GM12864 (cell line): ENCODE measurements around the gene POLR1E.
"Not testable (repeated sequence)": the region's sequence is repeated elsewhere in the genome, so short reads cannot be mapped to it uniquely, and the experiment has no call there.

Source experiments
- DNase-seq: peaks from one replicate; pipeline ENCODE4 v3.0.0-alpha.2; 2011; ENCODE audit warnings: low read depth
- H3K4me3 ChIP-seq: 2 replicates; pipeline ENCODE4 v1.5.1; 2011; ENCODE audit warnings: mild to moderate bottlenecking, low read depth, low read length, control low read depth
- CTCF ChIP-seq: IDR thresholded peaks from 2 replicates; pipeline ENCODE4 v1.5.1; 2011; ENCODE audit warnings: low read depth, mild to moderate bottlenecking, moderate library complexity, low read length, control low read depth, inconsistent platforms; ENCODE audit errors: missing control alignments

POLR1E gene

DNA sequence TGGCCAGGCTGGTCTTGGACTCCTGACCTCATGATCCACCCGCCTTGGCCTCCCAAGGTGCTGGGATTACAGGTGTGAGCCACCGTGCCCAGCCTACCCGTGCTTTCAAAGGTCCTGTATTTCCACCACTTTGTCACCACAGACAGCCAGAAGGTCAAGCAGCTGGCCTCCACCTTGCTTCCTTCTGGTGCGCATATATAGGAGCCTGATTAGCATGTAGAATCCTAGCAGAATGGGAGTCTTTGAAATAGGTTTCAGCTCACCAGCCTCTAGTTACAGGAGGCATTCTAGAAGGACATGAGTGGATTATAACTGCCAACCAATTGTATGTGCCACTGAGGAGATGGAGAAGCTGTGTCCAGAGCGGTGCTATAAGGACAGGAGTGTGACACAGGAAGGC lies 18.9 kb downstream of the POLR1E start:
- no peak for DNase-seq
- TF ChIP-seq CTCF = no peak

DNA sequence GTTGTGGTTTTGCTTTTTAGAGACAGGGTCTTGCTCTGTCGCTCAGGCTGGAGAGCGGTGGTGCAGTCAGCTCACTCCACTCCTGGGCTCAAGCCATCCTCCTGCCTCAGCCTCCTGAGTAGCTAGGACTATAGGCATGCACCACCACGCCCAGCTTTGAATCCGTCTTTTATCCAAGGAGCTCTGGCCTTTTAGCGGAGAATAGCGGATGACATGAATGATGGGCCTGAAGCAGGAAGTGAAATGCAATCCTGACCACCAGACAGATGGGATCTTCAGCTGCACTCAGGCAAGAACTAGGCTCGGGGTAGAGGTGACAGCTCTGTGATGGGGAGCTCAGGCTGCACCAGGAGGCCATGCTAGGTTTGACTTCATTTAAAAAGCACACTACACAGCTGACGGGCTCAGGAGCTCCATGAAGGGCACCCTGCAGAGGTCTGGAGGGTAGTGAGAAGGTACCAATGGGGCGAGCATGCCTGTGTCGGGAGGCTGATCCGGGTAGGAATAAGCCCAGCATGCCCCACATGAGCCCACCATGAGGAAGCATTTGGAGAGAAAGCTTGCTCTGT lies 21.9 kb downstream of the POLR1E start:
- no peak for DNase-seq
- no peak for TF ChIP-seq CTCF
- H3K4me3 ChIP-seq = no peak overlapping the region

More for the DNA sequence above, 18.9 kb downstream of the POLR1E start:
- H3K4me3 ChIP-seq = no peak overlapping the region

GRCh38 chr9:37508135-37508833 lies 22.5 kb downstream of the POLR1E start:
- no peak for TF ChIP-seq CTCF
- no peak for DNase-seq
- no peak overlapping the region for H3K4me3 ChIP-seq

GRCh38 chr9:37508834-37509206 lies 23.1 kb downstream of the POLR1E start:
- H3K4me3 ChIP-seq = no peak overlapping the region
- TF ChIP-seq CTCF = no peak
- DNase-seq = no peak

DNA sequence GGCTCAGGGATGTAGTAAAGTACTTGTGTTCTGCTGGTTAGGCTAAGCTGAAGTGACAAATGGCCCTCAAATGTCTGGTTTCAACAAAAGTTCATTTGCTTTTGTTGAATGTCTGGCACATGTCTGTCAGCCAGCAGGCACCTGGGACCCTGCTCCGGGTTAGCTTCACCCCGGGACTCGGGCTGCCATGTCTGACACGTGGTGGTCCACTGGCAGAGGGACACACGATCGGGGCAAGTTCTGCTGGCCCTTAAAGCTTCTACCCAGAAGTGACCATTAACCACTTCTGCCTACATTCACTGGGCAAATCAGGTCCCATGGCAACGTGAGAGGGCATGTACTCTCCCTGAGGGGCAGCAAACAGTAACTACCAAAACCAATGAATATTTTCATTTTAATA lies 23.8 kb downstream of the POLR1E start:
- no peak for DNase-seq
- no peak for TF ChIP-seq CTCF

DNA sequence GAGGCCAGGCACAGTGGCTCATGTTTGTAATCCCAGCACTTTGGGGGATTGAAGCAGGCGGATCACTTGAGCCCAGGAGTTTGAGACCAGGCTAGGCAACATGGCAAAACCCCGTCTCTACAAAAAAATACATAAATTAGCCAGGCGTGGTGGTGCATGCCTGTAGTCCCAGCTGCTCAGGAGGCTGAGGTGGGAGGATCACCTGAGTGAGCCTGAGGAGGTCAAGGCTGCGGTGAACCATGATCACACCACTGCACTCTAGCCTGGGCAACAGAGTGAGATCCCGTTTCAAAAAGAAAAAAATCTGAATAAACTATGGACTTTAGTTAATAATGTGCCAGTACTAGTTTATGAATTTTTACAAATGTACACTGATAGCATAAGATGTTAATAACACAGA lies 24.3 kb downstream of the POLR1E start:
- DNase-seq, H3K4me3 ChIP-seq: not testable (repeated sequence)

More for the DNA sequence above, 23.8 kb downstream of the POLR1E start:
- no peak overlapping the region for H3K4me3 ChIP-seq

DNA sequence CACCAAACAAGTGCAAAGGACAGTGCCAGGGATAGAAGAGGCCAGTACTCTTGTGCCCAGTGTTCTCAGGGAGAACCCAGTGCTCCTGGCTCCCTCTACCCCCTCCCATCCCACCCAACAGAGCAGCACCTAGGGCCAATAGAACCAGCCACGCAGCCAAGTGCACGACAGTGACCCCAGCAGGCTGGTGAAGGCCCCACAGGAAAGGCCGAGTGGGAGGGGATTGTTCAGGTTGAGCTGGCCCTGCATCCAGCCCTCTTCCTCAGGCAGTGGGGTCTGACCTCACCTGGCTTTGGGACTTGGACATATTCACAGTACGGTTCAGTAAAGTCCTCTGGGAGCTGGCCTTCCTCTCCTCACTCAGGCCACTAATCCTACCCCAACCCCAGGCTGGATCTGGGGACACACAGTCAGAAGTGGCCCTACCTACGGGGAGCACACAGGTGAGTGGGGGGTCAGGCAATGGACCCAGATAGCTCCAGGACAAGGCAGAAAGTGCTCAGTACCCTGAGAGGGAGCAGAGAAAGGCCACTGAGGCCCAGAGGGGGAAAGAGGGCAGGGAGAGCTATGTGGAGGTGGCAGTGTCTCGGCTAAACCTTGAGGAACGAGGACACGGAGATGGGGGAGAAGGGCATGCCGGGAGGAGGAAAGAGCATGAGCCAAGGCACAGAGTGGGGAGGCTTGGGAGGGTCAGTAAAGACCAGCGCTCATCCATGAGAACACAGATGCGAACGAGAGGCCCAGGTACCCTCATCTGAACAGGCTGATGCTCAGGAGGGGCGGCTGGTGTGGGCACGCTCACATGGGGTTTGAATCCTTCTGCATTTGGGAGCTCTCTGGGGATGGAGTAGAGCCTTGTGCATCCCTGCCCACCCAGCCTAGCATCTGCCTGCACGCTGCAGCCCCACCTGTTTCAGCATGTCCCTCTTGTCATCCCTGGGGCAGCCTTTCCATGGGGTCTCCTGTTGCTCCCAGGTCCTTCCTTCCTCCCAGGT lies 25.6 kb downstream of the POLR1E start:
- peak; percentile 46 for TF ChIP-seq CTCF
- no peak for DNase-seq
- H3K4me3 ChIP-seq = no peak overlapping the region
